ENCODE data around the gene AGK.

DNA sequence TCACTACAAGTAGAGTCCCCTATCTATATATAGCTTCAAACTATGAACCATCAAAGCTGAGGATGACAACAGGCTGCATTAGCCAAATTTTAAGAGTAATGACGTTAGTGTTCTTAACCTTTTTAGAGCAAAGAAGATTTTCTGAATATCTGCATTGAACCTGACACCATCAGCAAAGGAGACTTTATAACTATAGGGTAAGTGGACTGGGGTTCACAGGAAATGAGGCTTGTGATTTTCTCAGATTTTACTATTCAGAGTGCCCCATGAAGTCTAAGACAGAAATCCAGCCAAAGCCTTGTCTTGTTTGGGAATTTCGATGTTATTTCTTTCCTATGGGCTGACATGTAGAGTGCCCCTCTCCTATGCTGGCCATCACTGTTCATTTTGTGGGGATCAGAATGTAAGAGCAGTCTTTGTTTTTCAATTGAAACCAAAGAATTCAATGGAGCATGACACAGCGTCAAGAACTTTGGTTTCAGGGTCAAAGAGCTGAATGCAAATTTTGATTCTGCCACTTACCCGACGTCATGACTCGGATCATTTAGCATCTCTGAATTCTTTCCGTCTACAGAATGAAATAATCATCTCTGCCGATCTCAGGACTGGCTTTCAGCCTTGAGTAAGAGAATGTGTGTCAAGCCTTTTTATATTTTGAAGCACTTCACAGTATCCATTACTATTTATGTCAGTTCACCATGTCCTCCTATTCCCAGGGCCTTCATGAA, 98.1 kb downstream of the AGK start:
- TF ChIP-seq, protein P1, sequence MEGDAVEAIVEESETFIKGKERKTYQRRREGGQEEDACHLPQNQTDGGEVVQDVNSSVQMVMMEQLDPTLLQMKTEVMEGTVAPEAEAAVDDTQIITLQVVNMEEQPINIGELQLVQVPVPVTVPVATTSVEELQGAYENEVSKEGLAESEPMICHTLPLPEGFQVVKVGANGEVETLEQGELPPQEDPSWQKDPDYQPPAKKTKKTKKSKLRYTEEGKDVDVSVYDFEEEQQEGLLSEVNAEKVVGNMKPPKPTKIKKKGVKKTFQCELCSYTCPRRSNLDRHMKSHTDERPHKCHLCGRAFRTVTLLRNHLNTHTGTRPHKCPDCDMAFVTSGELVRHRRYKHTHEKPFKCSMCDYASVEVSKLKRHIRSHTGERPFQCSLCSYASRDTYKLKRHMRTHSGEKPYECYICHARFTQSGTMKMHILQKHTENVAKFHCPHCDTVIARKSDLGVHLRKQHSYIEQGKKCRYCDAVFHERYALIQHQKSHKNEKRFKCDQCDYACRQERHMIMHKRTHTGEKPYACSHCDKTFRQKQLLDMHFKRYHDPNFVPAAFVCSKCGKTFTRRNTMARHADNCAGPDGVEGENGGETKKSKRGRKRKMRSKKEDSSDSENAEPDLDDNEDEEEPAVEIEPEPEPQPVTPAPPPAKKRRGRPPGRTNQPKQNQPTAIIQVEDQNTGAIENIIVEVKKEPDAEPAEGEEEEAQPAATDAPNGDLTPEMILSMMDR (IDR thresholded peaks at IDR 0.05): no peak
- TF ChIP-seq POLR2A (IDR thresholded peaks at IDR 0.05): no peak
